K562 (cell line): Measurements from ENCODE around the gene EFEMP2. TPM values are rescaled to one million over a fixed set of nuclear protein-coding genes. Genes with fewer than 3 reads are reported as not detected.
A peak's percentile ranks its signal among the peaks of the same experiment; 100 is the strongest.

Experiments
- BACH1 ChIP-seq: fragments of 200-800 bp; sonication (Bioruptor generic); IDR thresholded peaks from 2 replicates; pipeline ENCODE4 v1.6.1; 2016; ENCODE audit warnings: missing genetic modification characterization, missing compliant biosample characterization
- BCOR ChIP-seq: fragments of 450-650 bp; IDR thresholded peaks from 2 replicates; pipeline ENCODE4 v1.6.1; 2016
- BDP1 ChIP-seq: IDR thresholded peaks from 3 replicates; pipeline ENCODE4 v1.6.1; 2011; ENCODE audit not compliant: insufficient read length, insufficient read depth
- BRD9 ChIP-seq: fragments of 450-650 bp; IDR thresholded peaks from 2 replicates; pipeline ENCODE4 v1.6.1; 2018; ENCODE audit warnings: low read depth; ENCODE audit not compliant: partially characterized antibody
- CHCHD3 ChIP-seq: fragments of 250-450 bp; sonication (Bioruptor Pico); IDR thresholded peaks from 2 replicates; pipeline ENCODE4 v2.1.2; 2022; ENCODE audit warnings: mild to moderate bottlenecking
- FOXM1 ChIP-seq, 2 experiments: fragments of 450-650 bp in 1 of 2; sonication (generic) in 1 of 2; formaldehyde crosslinking in 1 of 2; IDR thresholded peaks; 2 replicates each; pipeline versions ENCODE4 v1.6.1 to v1.9.0; 2017 to 2022; ENCODE audit warnings: low read depth in 2 of 2, mild to moderate bottlenecking in 2 of 2, missing genetic modification reagents in 1 of 2, moderate library complexity in 1 of 2
- HDAC1 ChIP-seq, 2 experiments: fragments of 450-650 bp; IDR thresholded peaks; 2 replicates each; pipeline ENCODE4 v1.6.1; 2016 to 2017; ENCODE audit warnings: inconsistent platforms in 1 of 2, mild to moderate bottlenecking in 1 of 2, moderate library complexity in 1 of 2
- MTA1 ChIP-seq: fragments of 450-650 bp; IDR thresholded peaks from 2 replicates; pipeline ENCODE4 v1.6.1; 2017; ENCODE audit warnings: borderline replicate concordance
- OTX1 ChIP-seq: fragments of 450-650 bp; formaldehyde crosslinking; IDR thresholded peaks from 2 replicates; pipeline ENCODE4 v1.4.0; 2022; ENCODE audit warnings: mild to moderate bottlenecking
- PRPF4 ChIP-seq: fragments of 200-400 bp; formaldehyde crosslinking; IDR thresholded peaks from one replicate; pipeline ENCODE4 v1.6.1; 2017; ENCODE audit warnings: low read length, low read depth, mild to moderate bottlenecking; ENCODE audit not compliant: insufficient read depth, poor library complexity, severe bottlenecking
- SIN3A ChIP-seq, 2 experiments: fragments of 150-350 bp in 1 of 2; IDR thresholded peaks; 2 replicates each; pipeline ENCODE4 v1.6.1; 2011 to 2016; ENCODE audit warnings: borderline replicate concordance in 2 of 2, low read depth in 2 of 2, low read length in 2 of 2, mild to moderate bottlenecking in 2 of 2, moderate library complexity in 2 of 2; ENCODE audit not compliant: control insufficient read depth in 1 of 2
- SLC30A9 ChIP-seq: fragments of 250-450 bp; sonication (Bioruptor Pico); IDR thresholded peaks from 2 replicates; pipeline ENCODE4 v1.8.0; 2022; ENCODE audit warnings: mild to moderate bottlenecking, moderate library complexity
- SMC3 ChIP-seq: conservative IDR thresholded peaks from 2 replicates; pipeline ENCODE4 v1.6.1; 2011; ENCODE audit warnings: low read depth, low read length, improper control_type of control experiment; ENCODE audit not compliant: insufficient read depth
- TAF7 ChIP-seq: fragments of 450-650 bp; IDR thresholded peaks from 2 replicates; pipeline ENCODE4 v1.6.1; 2016; ENCODE audit warnings: missing genetic modification characterization, missing compliant biosample characterization
- TCFL5 ChIP-seq: fragments of 250-450 bp; sonication (Bioruptor Pico); conservative IDR thresholded peaks from 2 replicates; pipeline ENCODE4 v1.6.1; 2021; ENCODE audit warnings: mild to moderate bottlenecking, moderate library complexity, matching md5 sums
- THAP12 ChIP-seq: fragments of 250-450 bp; sonication (Bioruptor Pico); IDR thresholded peaks from 2 replicates; pipeline ENCODE4 v1.9.0; 2021; ENCODE audit warnings: mild to moderate bottlenecking, inconsistent platforms
- TSC22D4 ChIP-seq: fragments of 450-650 bp; IDR thresholded peaks from 2 replicates; pipeline ENCODE4 v1.6.1; 2016; ENCODE audit warnings: missing genetic modification characterization, missing biosample characterization, control low read depth
- USF1 ChIP-seq: sonication (generic); formaldehyde crosslinking; IDR thresholded peaks from 2 replicates; pipeline ENCODE4 v1.9.0; 2022; ENCODE audit warnings: mild to moderate bottlenecking, missing genetic modification reagents
- ZNF121 ChIP-seq: sonication (generic); formaldehyde crosslinking; conservative IDR thresholded peaks from 2 replicates; pipeline ENCODE4 v1.8.0; 2022; ENCODE audit warnings: missing genetic modification reagents
- ZNF384 ChIP-seq: IDR thresholded peaks from 2 replicates; pipeline ENCODE4 v1.6.1; 2012; ENCODE audit warnings: low read depth, low read length, improper control_type of control experiment
- polyA plus RNA-seq, 8 experiments: library from polyadenylated mRNA; depleted of rRNA in 4 of 8; stranded (reverse) in 5 of 8; unstranded in 3 of 8; fragments of >200 nt; fragmentation: Nextera tagmentation in 2 of 8; fragmentation: Illumina TruSeq in 1 of 8; extraction: Ambion mirVana in 2 of 8; extraction: Trizol in 1 of 8; gene quantifications; 2 replicates each; pipeline versions ENCODE4 v1.2.1 to v1.2.3, GENCODE V29; 2011 to 2014; ENCODE audit warnings: inconsistent platforms in 1 of 8, missing spikeins in 1 of 8
- total RNA-seq, 7 experiments: library from RNA; depleted of rRNA in 6 of 7; stranded (reverse); fragments of >200 nt in 6 of 7; fragmentation: Illumina TruSeq in 2 of 7; extraction: Trizol in 2 of 7; gene quantifications; 2 replicates each; pipeline versions ENCODE4 v1.2.1 to v1.2.3, GENCODE V29; 2011 to 2021; ENCODE audit warnings: low replicate concordance in 1 of 7
- TF ChIP-seq, protein P1 (sequence below): fragments of 250-450 bp; sonication (Bioruptor Pico); IDR thresholded peaks from 2 replicates; pipeline ENCODE4 v1.8.0; 2021; ENCODE audit warnings: moderate library complexity, mild to moderate bottlenecking, inconsistent platforms

EFEMP2 gene
- total and polyA plus RNA-seq, 9 of the 15 experiments (the other 6 are each of a cell fraction or from before 2014, with no cell fraction given) = 0.07 to 2.9 (median 0.69) TPM; not detected in 1

DNA sequence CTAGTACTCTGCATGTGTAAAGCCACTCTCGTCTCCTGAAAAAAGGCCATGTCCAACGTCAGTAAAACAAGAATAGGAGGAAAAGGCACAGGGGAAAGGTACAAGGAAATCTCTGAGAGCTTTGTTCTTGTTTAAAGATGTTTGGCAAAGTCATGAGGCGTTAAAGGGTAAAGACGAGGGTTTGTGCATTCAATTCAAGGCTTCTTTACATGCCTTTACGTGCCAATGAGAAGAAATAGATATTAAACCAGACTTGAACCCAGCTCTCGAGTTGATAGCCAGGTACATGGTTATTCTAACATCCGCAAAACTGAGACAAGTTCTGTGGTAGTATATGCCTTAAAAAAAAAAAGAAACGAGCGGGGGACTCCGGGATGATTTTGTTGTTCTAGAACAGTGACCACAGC is 13.9 kb downstream of the EFEMP2 start (continued):
- TF ChIP-seq SMC3 = no peak
- TF ChIP-seq, protein P1, sequence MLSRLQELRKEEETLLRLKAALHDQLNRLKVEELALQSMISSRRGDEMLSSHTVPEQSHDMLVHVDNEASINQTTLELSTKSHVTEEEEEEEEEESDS = no peak
- no peak for TF ChIP-seq ZNF384
- TF ChIP-seq BACH1 = no peak
- 0 out of 2 replicates have a peak, but pooled peaks have one; percentile 67 for TF ChIP-seq TAF7 (tag)
- no peak for TF ChIP-seq FOXM1 (IDR thresholded peaks at IDR 0.05; ENCODE audit: low read depth)
- TF ChIP-seq FOXM1 (CRISPR knock-in tag; IDR thresholded peaks at IDR 0.05; ENCODE audit: low read depth) = no peak
- TF ChIP-seq SLC30A9 (CRISPR knock-in tag) = no peak
- TF ChIP-seq OTX1 (CRISPR knock-in tag) = peak; percentile 4; the same call in 1 of the 2 replicates
- 0 out of 2 replicates have a peak, but pooled peaks have one; percentile 7 for TF ChIP-seq BCOR
- peak in 1 of 2 experiments; percentile 45; a peak in 2 of 4 replicates for TF ChIP-seq HDAC1 (IDR thresholded peaks at IDR 0.05)
- no peak for TF ChIP-seq ZNF121 (CRISPR knock-in tag)
- TF ChIP-seq TSC22D4 = no peak
- no peak for TF ChIP-seq USF1 (CRISPR knock-in tag)
- TF ChIP-seq TCFL5 (CRISPR knock-in tag) = no peak
- 0 out of 2 replicates have a peak, but pooled peaks have one; percentile 44 for TF ChIP-seq CHCHD3 (CRISPR knock-in tag)
- no peak for TF ChIP-seq THAP12 (CRISPR knock-in tag)
- no peak for TF ChIP-seq MTA1
- TF ChIP-seq BDP1 = no peak
- TF ChIP-seq SIN3A (IDR thresholded peaks at IDR 0.05; ENCODE audit: borderline replicate concordance in 2 of 2, control insufficient read depth in 1 of 2, low read depth in 2 of 2, low read length in 2 of 2) = peak in 1 of 2 experiments; percentile 34; a peak in 1 of 4 replicates
- TF ChIP-seq BRD9 = no peak
- no peak for TF ChIP-seq PRPF4
